GM12878 (cell line): Measurements from ENCODE around the gene LRBA. TPM values are rescaled to one million over a fixed set of nuclear protein-coding genes. Genes with fewer than 3 reads are reported as not detected.
"Not testable (repeated sequence)": the region's sequence is repeated elsewhere in the genome, so short reads cannot be mapped to it uniquely, and the experiment has no call there.

Experiments
- ATAC-seq: fragments of 200-7000 bp; cut with Tn5 transposase; 3 replicates; pipeline ENCODE4 v1.9.1; 2020; ENCODE audit warnings: mild to moderate bottlenecking, moderate library complexity
- BruUV-seq: library from RNA; stranded (reverse); fragments of 400-500 nt; replicated peaks from 2 replicates; lab custom pipeline; 2021; lab: Mats Ljungman, UMichigan
- CTCF ChIA-PET: fragments of 300-600 bp; sonication (Branson Sonifier 250); formaldehyde crosslinking; extraction: SDS; loops from one replicate; lab custom pipeline; 2021; ENCODE audit warnings: inconsistent platforms; lab: Yijun Ruan, JAX
- POLR2A ChIA-PET: fragments of 350-600 bp; formaldehyde crosslinking; extraction: SDS; loops from one replicate; lab custom pipeline; 2021; ENCODE audit warnings: inconsistent platforms; lab: Charles Lee
- RAD21 ChIA-PET: fragments of 300-600 bp; sonication (Branson Sonifier 250); formaldehyde crosslinking; loops from one replicate; lab custom pipeline; 2023; ENCODE audit warnings: antibody characterized with exemption; ENCODE audit not compliant: unreplicated experiment; lab: Charles Lee
- SMC1A ChIA-PET: fragments of 300-600 bp; sonication (Branson Sonifier 250); formaldehyde crosslinking; loops from one replicate; lab custom pipeline; 2023; ENCODE audit not compliant: unreplicated experiment, uncharacterized antibody; lab: Charles Lee
- DNase-seq: peaks from one replicate; pipeline ENCODE4 v3.0.0-alpha.2; 2011; ENCODE audit warnings: low read depth, low spot score
- FAIRE-seq: peaks from 3 replicates; lab custom pipeline; 2011; peaks lifted over from hg19 to GRCh38; lab: Jason Lieb, UNC
- H2AFZ ChIP-seq: 2 replicates; pipeline ENCODE4 v1.6.0; 2011; ENCODE audit warnings: low read depth, low read length, control low read depth; ENCODE audit not compliant: control insufficient read depth
- H3K27ac ChIP-seq: 2 replicates; pipeline ENCODE4 v1.5.1; 2011; ENCODE audit warnings: control low read depth; ENCODE audit not compliant: control insufficient read depth, insufficient read depth
- H3K27me3 ChIP-seq, 2 experiments: replicated peaks in 1 of 2; 2 replicates each; pipeline versions ENCODE4 v1.6.0 to v1.6.1; 2011; ENCODE audit warnings: low read length in 1 of 2; ENCODE audit not compliant: control insufficient read depth in 2 of 2, insufficient read depth in 2 of 2
- H3K36me3 ChIP-seq, 2 experiments: 2 replicates each; pipeline ENCODE4 v1.5.1; 2011; ENCODE audit warnings: low read length in 1 of 2; ENCODE audit not compliant: control insufficient read depth in 2 of 2, insufficient read depth in 2 of 2
- H3K4me1 ChIP-seq: 2 replicates; pipeline ENCODE4 v1.6.1; 2011; ENCODE audit warnings: mild to moderate bottlenecking, low read length, moderate library complexity, mixed read lengths; ENCODE audit not compliant: control insufficient read depth, insufficient read depth
- H3K4me2 ChIP-seq: 2 replicates; pipeline ENCODE4 v1.6.0; 2011; ENCODE audit warnings: control low read depth; ENCODE audit not compliant: control insufficient read depth, insufficient read depth
- H3K4me3 ChIP-seq: fragments of 200-600 bp; sonication (generic); 2 replicates; pipeline ENCODE4 v1.5.1; 2016
- H3K79me2 ChIP-seq: 2 replicates; pipeline ENCODE4 v1.6.0; 2011; ENCODE audit warnings: low read length; ENCODE audit not compliant: control insufficient read depth, insufficient read depth
- H3K9ac ChIP-seq: 2 replicates; pipeline ENCODE4 v1.8.0; 2011; ENCODE audit warnings: low read length, control low read depth, mixed read lengths; ENCODE audit not compliant: control insufficient read depth, insufficient read depth
- H3K9me3 ChIP-seq: replicated peaks from 3 replicates; pipeline ENCODE4 v1.5.1; 2011; ENCODE audit warnings: mild to moderate bottlenecking, low read length; ENCODE audit not compliant: control insufficient read depth, insufficient read depth
- H4K20me1 ChIP-seq: 2 replicates; pipeline ENCODE4 v1.6.0; 2011; ENCODE audit not compliant: control insufficient read depth, insufficient read depth
- RBBP5 ChIP-seq: fragments of 200-600 bp; sonication (generic); conservative IDR thresholded peaks from 2 replicates; pipeline ENCODE4 v1.6.1; 2016
- WGBS: methylation state at CpG from one replicate; pipeline ENCODE4 v1.1.6; 2016; ENCODE audit warnings: low lambda C conversion rate; ENCODE audit not compliant: insufficient replicate concordance, insufficient coverage; ENCODE audit errors: missing lambda C conversion rate; 5-methylcytosine and 5-hydroxymethylcytosine counted together
- in situ Hi-C: fragments of 300-500 bp; cut with MboI; formaldehyde crosslinking; loops from 9 replicates; pipeline ENCODE4 v1.14.3; 2018; ENCODE audit warnings: mixed read lengths
- intact Hi-C: fragments of 100-400 bp; cut with micrococcal nuclease; formaldehyde crosslinking; loops from one replicate; pipeline ENCODE4 v1.14.2; 2022; ENCODE audit not compliant: unreplicated experiment
- polyA plus RNA-seq, 11 experiments: library from polyadenylated mRNA; depleted of rRNA in 4 of 11; unstranded in 6 of 11; stranded (reverse) in 5 of 11; fragments of >200 nt; fragmentation: Nextera tagmentation in 4 of 11; fragmentation: Illumina TruSeq in 1 of 11; extraction: Ambion mirVana in 4 of 11; extraction: Trizol in 1 of 11; gene quantifications; 1 replicate in 1 of 11; 2 replicates in 10 of 11; pipeline versions ENCODE4 v1.2.1 to v1.2.3, GENCODE V29; 2011 to 2016; ENCODE audit warnings: inconsistent platforms in 2 of 11, missing spikeins in 2 of 11, low read depth in 1 of 11
- total RNA-seq, 4 experiments: library from RNA; depleted of rRNA in 3 of 4; stranded (reverse); fragments of >200 nt in 3 of 4; fragmentation: Illumina TruSeq in 1 of 4; extraction: Trizol in 1 of 4; gene quantifications; 2 replicates each; pipeline versions ENCODE4 v1.2.1 to v1.2.3, GENCODE V29; 2013 to 2021

Gene LRBA
- total and polyA plus RNA-seq, 10 of the 15 experiments (the other 5 are each of a cell fraction or from before 2014, with no cell fraction given), result 20.3 to 93.4 (median 55.0) TPM

- no peak overlapping the region for H2AFZ ChIP-seq
- no peak overlapping the region for H3K27ac ChIP-seq
- FAIRE-seq (no peak), ATAC-seq (0 out of 3 replicates have a peak, but pooled peaks have one; percentile 21), DNase-seq (no peak)
- ChIA-PET POLR2A (no interaction called here), RAD21 (no interaction called here), CTCF (no interaction called here), SMC1A (interaction anchor here (3.3 kb wide), 1 partner anchor 16 kb away, joined by 8 read pairs; no protein-coding TSS in a partner anchor)
- no peaks in the 10 kb centered on the region for H3K4me1 ChIP-seq
- no peak overlapping the region for H3K9ac ChIP-seq
- H4K20me1 ChIP-seq, result no peaks in the 10 kb centered on the region
- 100% methylated on average over 4 of the region's 4 CpGs for WGBS
- no peaks in the 10 kb centered on the region for H3K36me3 ChIP-seq
- TF ChIP-seq RBBP5, result no peak
- no TSS peak for BruUV-seq
- intact Hi-C loops (no loop called here), in situ Hi-C loops (no loop called here)
- H3K27me3 ChIP-seq, result no peaks in the 10 kb centered on the region
- H3K4me2 ChIP-seq, result no peak overlapping the region
- no peak overlapping the region for H3K4me3 ChIP-seq
- no peaks in the 10 kb centered on the region for H3K9me3 ChIP-seq
- no peaks in the 10 kb centered on the region for H3K79me2 ChIP-seq
Measured at GRCh38 chr4:150387981-150388380, 627.1 kb downstream of the LRBA start.

DNA sequence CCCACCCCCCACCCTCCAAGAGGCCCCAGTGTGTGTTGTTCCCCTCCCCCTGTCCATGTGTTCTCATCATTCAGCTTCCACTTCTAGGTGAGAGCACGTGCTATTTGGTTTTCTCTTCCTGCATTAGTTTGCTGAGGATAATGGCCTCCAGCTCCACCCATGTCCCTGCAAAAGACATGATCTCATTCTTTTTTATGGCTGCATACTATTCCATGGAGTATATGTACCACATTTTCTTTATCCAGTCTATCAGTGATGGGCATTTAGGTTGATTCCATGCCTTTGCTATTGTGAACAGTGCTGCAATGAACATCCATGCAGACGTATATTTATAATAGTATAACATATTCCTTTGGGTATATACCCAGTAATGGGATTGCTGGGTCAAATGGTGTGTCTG is 628.7 kb downstream of the LRBA start:
- H3K79me2 ChIP-seq, intact Hi-C loops, H3K27me3 ChIP-seq, BruUV-seq, in situ Hi-C loops, H4K20me1 ChIP-seq, H3K4me3 ChIP-seq, H3K27ac ChIP-seq, H2AFZ ChIP-seq, RAD21 ChIA-PET, H3K9me3 ChIP-seq, H3K4me1 ChIP-seq, H3K9ac ChIP-seq, H3K36me3 ChIP-seq, DNase-seq, H3K4me2 ChIP-seq, ATAC-seq, FAIRE-seq: not testable (repeated sequence)
- POLR2A ChIA-PET, result interaction anchor here (0.6 kb wide), 1 partner anchor 48 kb away, joined by 3 read pairs; no protein-coding TSS in a partner anchor
- SMC1A ChIA-PET, result interaction anchor here (1.1 to 3.3 kb wide), 3 partner anchors 10 to 24 kb away, joined by 3 to 8 read pairs (median 3); no protein-coding TSS in a partner anchor
- CTCF ChIA-PET, result interaction anchor here (1.1 kb wide), 1 partner anchor 22 kb away, joined by 5 read pairs; no protein-coding TSS in a partner anchor
- WGBS, result 97% methylated on average over 2 of the region's 2 CpGs
